Measurements from ENCODE around the gene PYDC1. TPM values are rescaled to one million over a fixed set of nuclear protein-coding genes. Genes with fewer than 3 reads are reported as not detected.
"Not testable (repeated sequence)": the region's sequence is repeated elsewhere in the genome, so short reads cannot be mapped to it uniquely, and the experiment has no call there.

The PYDC1 gene
- total RNA-seq, 6 experiments from 2014 or later: not detected

- Histone ChIP-seq H3K36me3 (no peaks in the 10 kb centered on the region), H3K4me3 (no peak overlapping the region), H3K9me3 (no peaks in the 10 kb centered on the region), H3K27me3 (no peaks in the 10 kb centered on the region), H3K27ac (no peak overlapping the region), H3K4me1 (peaks cover 0 to 10% (median 3%) of the 10 kb centered on the region in 4 donors)
- no peak for ATAC-seq
- TF ChIP-seq POLR2A (IDR thresholded peaks at IDR 0.05): no peak
- TF ChIP-seq CTCF (IDR thresholded peaks at IDR 0.05): no peak
- DNase-seq: no peak
- WGBS (ENCODE audit: insufficient coverage, low coverage, low lambda C conversion rate, missing lambda C conversion rate): 65% methylated on average over 3 of the region's 3 CpGs
- intact Hi-C loops (cut with DNase I): no loop called here
Observed at GRCh38 chr16:31177136-31177535, 39.8 kb downstream of the PYDC1 start.

GRCh38 chr16:31170048-31170447 lies 46.9 kb downstream of the PYDC1 start:
- intact Hi-C loops (cut with DNase I): not testable (repeated sequence)

GRCh38 chr16:31168848-31169247 lies 48.1 kb downstream of the PYDC1 start:
- WGBS (ENCODE audit: insufficient coverage, low coverage, low lambda C conversion rate, missing lambda C conversion rate): 26% methylated on average over 2 of the region's 2 CpGs
- intact Hi-C loops (cut with DNase I): no loop called here
- Histone ChIP-seq H3K9me3 (no peaks in the 10 kb centered on the region), H3K27ac (no peak overlapping the region), H3K4me1 (no peaks in the 10 kb centered on the region), H3K36me3 (no peaks in the 10 kb centered on the region), H3K4me3 (no peak overlapping the region), H3K27me3 (no peaks in the 10 kb centered on the region)
- no peak for TF ChIP-seq CTCF (IDR thresholded peaks at IDR 0.05)
- TF ChIP-seq POLR2A (IDR thresholded peaks at IDR 0.05): no peak
- DNase-seq (no peak), ATAC-seq (peak; percentile 64 to 89 (median 80))

More at GRCh38 chr16:31170048-31170447, 46.9 kb downstream of the PYDC1 start:
- not testable (repeated sequence) for H3K27ac ChIP-seq, DNase-seq, H3K9me3 ChIP-seq, H3K4me1 ChIP-seq, H3K27me3 ChIP-seq, ATAC-seq, H3K4me3 ChIP-seq, H3K36me3 ChIP-seq
- WGBS (ENCODE audit: insufficient coverage, low coverage, low lambda C conversion rate, missing lambda C conversion rate): no CpG with 5 or more reads among the region's 2 CpGs

- Histone ChIP-seq H3K36me3 (no peaks in the 10 kb centered on the region), H3K4me1 (no peaks in the 10 kb centered on the region), H3K4me3 (no peak overlapping the region), H3K9me3 (no peaks in the 10 kb centered on the region), H3K27ac (no peak overlapping the region), H3K27me3 (no peaks in the 10 kb centered on the region)
- no peak for DNase-seq
- 85% methylated on average over 8 of the region's 8 CpGs for WGBS (ENCODE audit: insufficient coverage, low coverage, low lambda C conversion rate, missing lambda C conversion rate)
- ATAC-seq: no peak
- no peak for TF ChIP-seq POLR2A (IDR thresholded peaks at IDR 0.05)
- no peak for TF ChIP-seq CTCF (IDR thresholded peaks at IDR 0.05)
- intact Hi-C loops (cut with DNase I): no loop called here
Observed at GRCh38 chr16:31167315-31167714, 49.6 kb downstream of the PYDC1 start.

Small RNAs within 50 kb of the gene (small RNA-seq; reads per million reads assigned to genes)
- 0 reads per million in 2 experiments for gene NDUFA3P6

Other genes starting within 250 kb of the PYDC1 start
- 100 to 1,000 TPM in 3 of 6 experiments, 10 to 100 TPM in 3; 54.6 to 219 (median 86.9) TPM for gene HSD3B7, start 231.9 kb downstream of the PYDC1 start, total RNA-seq
- gene STX1B, start 206.5 kb downstream of the PYDC1 start, total RNA-seq: 1 to 10 TPM in 4 of 6 experiments, under 1 TPM in 2; 0.61 to 4.5 (median 2.6) TPM
- 10 to 100 TPM; 18.8 to 52.8 (median 23.6) TPM for gene STX4, start 183.6 kb downstream of the PYDC1 start, total RNA-seq
- gene ZNF668, start 142.9 kb downstream of the PYDC1 start, total RNA-seq: 1 to 10 TPM; 2.0 to 4.6 (median 3.5) TPM
- gene ZNF646, start 142.7 kb downstream of the PYDC1 start, total RNA-seq: 1 to 10 TPM; 4.2 to 5.0 (median 4.5) TPM
- gene PRSS53, start 128.2 kb downstream of the PYDC1 start, total RNA-seq: 10 to 100 TPM in 1 of 6 experiments, 1 to 10 TPM in 5; 2.3 to 14.8 (median 3.9) TPM
- 100 to 1,000 TPM; 102 to 297 (median 199) TPM for gene VKORC1, start 122.3 kb downstream of the PYDC1 start, total RNA-seq
- 10 to 100 TPM; 34.8 to 61.5 (median 41.8) TPM for gene BCKDK, start 108.7 kb downstream of the PYDC1 start, total RNA-seq
- gene KAT8, start 99.5 kb downstream of the PYDC1 start, total RNA-seq: 10 to 100 TPM; 20.4 to 29.9 (median 25.2) TPM
- 10 to 100 TPM in 4 of 6 experiments, 1 to 10 TPM in 2; 5.6 to 20.0 (median 13.1) TPM for gene PRSS8, start 81.4 kb downstream of the PYDC1 start, total RNA-seq
- gene PRSS36, start 67.1 kb downstream of the PYDC1 start, total RNA-seq: 1 to 10 TPM in 3 of 6 experiments, under 1 TPM in 3; 0.25 to 1.6 (median 1.0) TPM
- 10 to 100 TPM; 18.7 to 69.7 (median 40.4) TPM for gene FUS, start 37.0 kb downstream of the PYDC1 start, total RNA-seq
- 10 to 100 TPM in 3 of 6 experiments, 1 to 10 TPM in 3; 5.7 to 14.9 (median 9.6) TPM for gene PYCARD, start 14.4 kb downstream of the PYDC1 start, total RNA-seq
- under 1 TPM in 1 of 6 experiments, not detected in 5; 0.06 TPM for gene TRIM72, start 3.0 kb downstream of the PYDC1 start, total RNA-seq
- gene ITGAM, start 42.8 kb upstream of the PYDC1 start, total RNA-seq: 10 to 100 TPM in 1 of 6 experiments, 1 to 10 TPM in 5; 2.7 to 11.6 (median 4.3) TPM
- gene ITGAX, start 138.0 kb upstream of the PYDC1 start, total RNA-seq: 10 to 100 TPM in 1 of 6 experiments, 1 to 10 TPM in 5; 2.0 to 15.3 (median 5.2) TPM
- 1 to 10 TPM in 1 of 6 experiments, under 1 TPM in 3, not detected in 2; 0.13 to 2.0 (median 0.69) TPM for gene ITGAD, start 176.2 kb upstream of the PYDC1 start, total RNA-seq
- 1 to 10 TPM in 4 of 6 experiments, not detected in 2; 4.1 to 6.0 (median 4.6) TPM for gene COX6A2, start 211.2 kb upstream of the PYDC1 start, total RNA-seq
- under 1 TPM; 0.19 to 0.68 (median 0.36) TPM for gene ZNF843, start 225.7 kb upstream of the PYDC1 start, total RNA-seq
- 10 to 100 TPM in 3 of 6 experiments, 1 to 10 TPM in 3; 3.9 to 20.9 (median 11.0) TPM for gene ARMC5, start 242.4 kb upstream of the PYDC1 start, total RNA-seq